ENCODE data around the gene ABHD16A. TPM values are rescaled to one million over a fixed set of nuclear protein-coding genes. Genes with fewer than 3 reads are reported as not detected.
"Not testable (repeated sequence)": the region's sequence is repeated elsewhere in the genome, so short reads cannot be mapped to it uniquely, and the experiment has no call there.

The ABHD16A gene
- total RNA-seq, 1 donor from 2014 or later: 33.7 TPM

DNA sequence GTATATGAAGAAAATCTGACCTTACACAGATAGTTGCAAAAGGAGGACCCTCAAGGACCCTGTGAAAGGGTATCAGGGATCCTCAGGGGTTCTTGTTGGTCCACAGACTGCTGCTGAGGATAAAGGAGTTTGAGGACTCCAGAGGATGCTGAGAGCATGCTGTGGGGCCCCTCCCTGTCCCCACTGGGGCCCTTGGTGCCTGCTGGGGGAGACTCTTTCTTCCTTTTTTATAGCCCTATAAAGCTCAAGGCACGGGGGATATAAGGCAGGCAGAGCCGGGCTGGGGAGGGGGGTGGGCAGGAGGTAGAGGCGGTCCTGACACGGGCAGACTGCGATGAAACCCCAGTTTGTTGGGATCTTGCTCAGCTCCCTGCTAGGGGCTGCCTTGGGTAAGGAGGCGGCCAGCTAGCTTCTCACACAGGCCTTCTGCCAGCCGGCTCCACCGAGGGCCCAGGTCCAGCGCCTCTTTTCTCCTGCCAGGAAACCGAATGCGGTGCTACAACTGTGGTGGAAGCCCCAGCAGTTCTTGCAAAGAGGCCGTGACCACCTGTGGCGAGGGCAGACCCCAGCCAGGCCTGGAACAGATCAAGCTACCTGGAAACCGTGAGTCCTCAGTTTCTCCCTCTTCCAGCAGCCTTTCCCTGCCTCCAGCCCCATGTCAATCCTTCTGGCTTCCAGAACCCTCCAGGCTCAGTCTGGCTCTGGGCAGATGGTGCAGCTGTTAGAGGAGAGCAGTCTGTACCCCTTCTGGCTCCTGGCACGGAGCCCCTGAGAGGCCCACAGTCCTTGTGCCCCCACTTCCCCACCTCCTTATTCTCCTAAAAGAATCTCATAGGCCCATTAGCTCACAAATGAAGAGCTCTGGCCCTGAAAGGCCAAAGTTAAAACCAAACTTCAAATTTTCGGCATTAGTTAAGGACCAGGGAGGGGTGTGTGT lies 12.2 kb upstream of the ABHD16A start, which contains the start of gene LY6G6D:
LY6G6D (plus strand) TSS at position 327 of the 937 bp plus-strand sequence; CDS start at position 335, 8 bp downstream.
- peak; percentile 71 for DNase-seq (ENCODE audit: low spot score)

DNA sequence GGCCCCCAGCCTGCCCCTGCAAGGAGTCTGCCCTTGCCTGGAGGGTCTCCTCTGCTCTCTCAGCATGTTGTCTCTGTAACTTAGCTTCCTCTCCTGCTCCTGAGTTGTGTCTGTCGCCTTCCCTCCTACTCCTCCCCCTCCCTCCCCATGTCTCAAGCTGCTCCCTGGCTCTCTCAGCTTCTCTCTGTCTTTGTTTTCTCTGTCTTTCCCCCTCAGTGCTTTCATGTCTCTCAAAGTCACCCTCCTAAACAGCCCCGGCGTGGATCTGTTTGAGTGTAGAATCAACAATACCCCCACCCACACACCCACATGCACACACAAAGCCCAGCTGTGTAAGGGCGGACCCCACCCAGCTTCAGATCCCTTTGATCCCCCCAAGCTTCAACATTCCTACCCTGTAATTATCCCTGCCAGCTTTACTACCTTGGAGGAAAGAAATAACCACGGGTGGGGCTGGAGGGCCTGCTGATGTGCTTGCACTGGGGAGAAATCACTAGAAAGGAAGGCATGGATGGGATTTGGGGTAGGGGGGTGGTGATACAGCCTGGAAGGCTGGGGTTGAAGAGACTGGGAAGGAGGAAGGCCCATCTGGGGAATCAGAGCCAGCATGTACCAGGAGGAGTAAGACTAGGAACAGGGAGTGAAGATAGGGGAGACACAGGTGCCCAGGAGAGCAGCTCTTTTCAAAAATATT lies 11.0 kb upstream of the ABHD16A start:
- peak; percentile 58 for DNase-seq (ENCODE audit: low spot score)

DNA sequence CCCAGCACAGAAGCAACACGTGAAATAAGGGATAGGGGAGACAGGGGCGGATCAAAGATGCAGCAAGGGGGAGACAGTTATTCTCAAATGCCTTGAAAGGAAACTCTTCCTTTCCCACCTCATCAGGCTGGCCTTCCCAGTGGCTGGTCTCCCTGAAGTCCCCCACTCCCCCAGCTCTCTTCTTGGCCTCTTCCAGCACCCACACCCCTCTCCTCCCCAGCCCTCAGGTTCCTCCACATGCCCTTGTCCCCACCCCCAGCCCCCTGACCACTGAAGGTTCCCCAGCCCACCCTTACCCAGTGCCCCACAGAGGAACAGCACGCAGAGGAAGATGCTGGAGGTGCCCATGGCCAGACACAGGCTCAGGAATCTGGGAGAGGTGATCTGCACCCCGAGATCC lies 10.3 kb upstream of the ABHD16A start:
- DNase-seq (ENCODE audit: low spot score): no peak

DNA sequence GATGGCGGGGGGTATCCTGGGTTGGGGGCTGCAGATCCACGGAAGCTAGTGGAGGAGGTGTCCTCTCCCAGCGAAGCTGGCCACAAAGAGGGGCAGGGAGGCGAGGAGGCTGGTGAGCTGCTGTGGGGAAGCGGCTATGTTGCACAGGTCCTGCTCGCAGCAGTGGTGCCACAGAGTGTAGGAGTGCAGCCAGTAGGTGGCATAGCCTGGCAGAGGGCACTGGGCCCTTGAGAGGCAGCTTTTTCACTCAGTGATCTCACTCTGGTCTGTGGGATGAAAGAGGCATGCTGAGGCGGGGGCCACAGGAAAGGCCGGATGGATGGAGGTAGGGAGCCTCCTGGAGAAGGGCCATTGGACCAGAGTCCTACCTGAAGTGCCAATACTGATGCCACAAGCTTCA lies 9.2 kb upstream of the ABHD16A start:
- no peak for DNase-seq (ENCODE audit: low spot score)

DNA sequence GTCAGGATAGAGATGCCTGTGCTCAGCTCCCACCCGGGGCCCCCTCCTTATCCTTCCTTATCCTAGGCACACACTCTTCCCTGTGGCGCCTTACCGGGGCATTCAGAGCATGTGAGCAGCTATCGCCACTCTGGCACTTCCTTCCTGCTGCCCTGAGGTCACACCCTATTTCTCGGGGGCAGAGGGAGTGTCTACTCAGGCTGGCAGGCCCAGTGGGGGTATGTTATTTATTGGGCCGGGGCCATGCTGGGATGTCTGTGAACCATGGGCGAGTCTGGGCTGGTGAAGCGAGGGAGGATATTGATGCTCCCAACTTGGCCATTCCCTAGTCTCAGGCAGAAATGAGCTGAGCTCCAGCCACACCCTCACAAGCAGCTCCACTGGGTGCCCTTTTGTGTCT lies 8.1 kb upstream of the ABHD16A start:
- DNase-seq (ENCODE audit: low spot score): no peak

DNA sequence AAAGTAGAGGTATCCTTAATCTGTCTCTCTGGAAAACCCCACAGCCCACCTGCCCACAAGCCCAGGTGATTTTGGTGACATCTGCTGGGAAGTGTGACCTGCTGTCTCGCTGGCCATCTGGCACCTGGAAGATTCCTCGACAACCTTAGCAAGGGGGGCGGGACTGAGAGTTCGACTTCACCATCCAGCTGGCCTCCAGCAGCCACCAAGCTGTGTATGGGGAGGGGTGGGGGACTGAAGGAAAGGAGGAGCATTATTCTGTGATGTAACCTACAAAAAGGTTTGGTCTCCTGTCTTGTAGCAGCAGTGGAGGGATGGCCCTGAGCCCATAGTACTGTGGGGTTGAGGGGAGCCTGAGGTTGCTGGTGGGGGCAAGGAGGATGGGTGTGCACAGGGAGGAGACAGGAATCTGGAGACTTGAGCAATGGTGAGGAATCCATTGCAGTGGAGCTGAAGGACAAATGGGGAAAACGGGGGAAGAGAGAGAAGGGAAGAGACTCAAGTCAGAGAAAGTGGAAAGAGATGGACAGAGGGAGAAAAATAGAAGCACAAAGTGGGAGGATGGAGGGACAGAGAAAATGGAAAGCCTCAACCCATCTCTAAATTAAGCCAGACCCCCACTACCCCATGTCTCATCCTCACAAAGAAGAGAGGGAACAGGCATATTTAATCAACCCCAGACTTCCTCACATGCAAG lies 7.5 kb upstream of the ABHD16A start:
- DNase-seq (ENCODE audit: low spot score): no peak

DNA sequence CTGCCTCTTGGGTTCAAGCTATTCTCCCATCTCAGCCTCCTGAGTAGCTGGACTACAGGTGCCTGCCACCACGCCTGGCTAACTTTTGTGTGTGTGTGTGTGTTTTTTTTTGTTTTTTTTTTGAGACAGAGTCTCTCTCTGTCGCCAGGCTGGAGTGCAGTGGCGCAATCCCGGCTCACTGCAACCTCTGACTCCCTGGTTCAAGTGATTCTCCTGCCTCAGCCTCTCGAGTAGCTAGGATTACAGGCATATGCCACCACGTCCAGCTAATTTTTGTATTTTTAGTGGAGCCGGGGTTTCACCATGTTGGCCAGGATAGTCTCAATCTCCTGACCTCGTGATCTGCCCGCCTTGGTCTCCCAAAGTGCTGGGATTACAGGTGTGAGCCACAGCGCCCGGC lies 6.0 kb upstream of the ABHD16A start:
- DNase-seq (ENCODE audit: low spot score): not testable (repeated sequence)

DNA sequence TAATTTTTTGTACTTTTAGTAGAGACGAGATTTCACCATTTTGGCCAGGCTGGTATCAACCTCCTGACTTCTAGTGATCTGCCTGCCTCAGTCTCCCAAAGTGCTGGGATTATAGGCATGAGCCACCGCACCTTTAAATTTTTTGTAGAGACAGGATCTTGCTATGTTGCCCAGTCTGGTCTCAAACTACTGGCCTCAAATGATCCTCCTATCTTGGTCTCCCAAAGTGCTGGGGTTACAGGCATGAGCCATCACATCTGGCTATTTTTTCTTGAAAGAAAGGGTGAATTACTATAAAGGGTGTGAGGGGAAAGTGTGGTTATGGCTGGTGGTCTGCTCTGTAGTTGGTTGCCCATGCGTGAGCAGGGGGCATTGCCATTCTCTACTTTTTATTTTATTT lies 5.1 kb upstream of the ABHD16A start:
- no peak for DNase-seq (ENCODE audit: low spot score)

DNA sequence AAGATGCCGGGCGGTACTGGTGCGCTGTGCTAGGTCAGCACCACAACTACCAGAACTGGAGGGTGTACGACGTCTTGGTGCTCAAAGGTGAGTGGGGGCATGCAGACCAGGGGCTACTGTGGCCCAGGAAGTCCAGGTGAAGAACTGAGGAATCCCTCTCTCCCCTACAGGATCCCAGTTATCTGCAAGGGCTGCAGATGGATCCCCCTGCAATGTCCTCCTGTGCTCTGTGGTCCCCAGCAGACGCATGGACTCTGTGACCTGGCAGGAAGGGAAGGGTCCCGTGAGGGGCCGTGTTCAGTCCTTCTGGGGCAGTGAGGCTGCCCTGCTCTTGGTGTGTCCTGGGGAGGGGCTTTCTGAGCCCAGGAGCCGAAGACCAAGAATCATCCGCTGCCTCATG lies 4.6 kb upstream of the ABHD16A start:
- no peak for DNase-seq (ENCODE audit: low spot score)

DNA sequence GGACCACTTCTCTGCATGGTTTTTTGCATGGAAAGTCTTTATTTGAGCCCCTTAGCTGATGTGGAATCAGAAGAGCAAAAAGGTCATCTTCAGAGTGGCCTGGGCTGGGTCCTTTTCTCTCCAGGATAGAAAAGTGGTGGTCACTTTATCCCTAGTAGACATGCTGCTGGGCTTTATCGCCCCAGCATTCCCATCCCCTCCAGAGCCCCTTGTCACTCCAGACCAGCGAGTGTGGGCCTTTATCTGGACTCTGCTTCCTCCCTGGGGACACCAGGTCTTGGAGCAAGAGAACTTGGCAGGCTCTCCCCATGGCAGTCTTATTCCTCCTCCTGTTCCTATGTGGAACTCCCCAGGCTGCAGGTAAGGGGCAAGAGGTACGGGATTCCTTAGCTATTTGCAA lies 3.5 kb upstream of the ABHD16A start, which contains the start of gene LY6G6F:
LY6G6F (plus strand) TSS at position 268 of the 400 bp plus-strand sequence; CDS start at position 309, 41 bp downstream.
- DNase-seq (ENCODE audit: low spot score): no peak

DNA sequence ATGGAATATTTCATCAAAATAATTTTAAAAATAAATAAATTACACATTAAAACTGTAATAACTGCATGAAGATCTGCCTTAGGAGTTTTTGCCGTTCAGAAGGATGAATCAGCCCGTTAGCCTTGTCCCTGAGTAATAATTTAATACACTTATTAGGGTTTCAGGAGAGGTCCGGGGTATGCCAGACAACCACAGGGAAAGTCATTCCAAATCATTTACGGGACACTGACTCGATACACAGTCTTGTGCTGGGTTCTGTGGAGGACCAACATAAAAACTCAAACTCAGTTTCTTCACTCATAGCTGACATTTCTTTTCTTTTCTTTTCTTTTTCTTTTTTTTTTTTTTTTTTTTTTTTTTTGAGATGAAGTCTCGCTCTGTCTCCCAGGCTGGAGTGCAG lies 2.8 kb upstream of the ABHD16A start:
- DNase-seq (ENCODE audit: low spot score): no peak

DNA sequence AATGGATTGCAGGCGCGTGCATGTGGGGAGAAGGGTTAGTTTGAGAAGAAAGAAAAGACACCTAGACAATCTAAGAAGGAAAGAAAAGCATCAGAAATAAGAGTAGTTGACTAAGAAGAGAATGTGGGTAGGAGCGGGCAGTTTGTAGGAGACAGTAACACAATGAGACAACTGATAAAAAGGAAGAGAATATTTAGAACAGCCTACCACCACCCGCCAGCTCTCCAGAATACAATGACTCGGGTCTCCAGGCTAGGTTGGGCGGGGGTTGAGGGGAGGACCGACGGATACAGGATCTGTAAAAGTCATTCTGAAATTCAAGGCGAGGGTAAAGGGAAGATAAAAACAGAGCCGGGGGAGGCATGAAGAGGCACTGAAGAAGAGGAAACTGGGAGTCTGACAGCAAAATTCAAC lies 712 bp downstream of the ABHD16A start:
- DNase-seq (ENCODE audit: low spot score): no peak

DNA sequence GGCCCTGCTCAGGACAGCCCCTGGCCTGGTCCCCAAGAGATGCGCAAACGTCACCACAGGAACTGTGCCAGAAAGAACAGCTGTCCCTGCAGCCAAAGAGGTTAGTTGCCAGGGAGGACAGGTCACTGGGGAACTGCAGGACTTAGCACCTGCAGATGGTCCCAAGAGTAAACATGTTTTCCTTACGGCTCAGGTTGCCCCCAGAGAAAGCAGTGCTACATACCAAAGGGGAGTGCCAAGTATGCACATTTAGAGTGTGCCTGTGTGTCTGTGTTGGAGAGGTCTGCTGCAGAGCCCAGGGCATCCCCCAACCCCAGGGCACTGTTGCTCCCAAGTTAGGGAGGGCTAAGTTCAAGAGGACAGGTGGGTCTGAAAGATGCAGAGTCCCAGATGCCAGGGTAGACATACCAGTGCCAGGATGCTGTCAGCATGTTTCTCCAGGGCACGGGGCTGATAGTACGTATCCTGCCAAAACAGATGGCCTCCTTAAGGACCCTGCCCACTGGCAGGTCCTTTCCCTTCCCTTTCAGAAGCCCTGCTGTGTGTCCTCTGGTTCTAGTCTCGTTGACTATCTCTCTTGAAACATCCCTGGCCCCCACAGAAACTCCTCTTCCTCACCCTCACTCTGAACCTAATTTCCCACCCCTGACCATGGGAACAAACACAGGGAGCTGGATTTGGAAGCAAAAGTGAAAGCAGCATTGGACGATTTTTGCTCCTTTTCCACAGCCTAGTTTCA lies 1.3 kb downstream of the ABHD16A start:
- DNase-seq (ENCODE audit: low spot score): no peak

DNA sequence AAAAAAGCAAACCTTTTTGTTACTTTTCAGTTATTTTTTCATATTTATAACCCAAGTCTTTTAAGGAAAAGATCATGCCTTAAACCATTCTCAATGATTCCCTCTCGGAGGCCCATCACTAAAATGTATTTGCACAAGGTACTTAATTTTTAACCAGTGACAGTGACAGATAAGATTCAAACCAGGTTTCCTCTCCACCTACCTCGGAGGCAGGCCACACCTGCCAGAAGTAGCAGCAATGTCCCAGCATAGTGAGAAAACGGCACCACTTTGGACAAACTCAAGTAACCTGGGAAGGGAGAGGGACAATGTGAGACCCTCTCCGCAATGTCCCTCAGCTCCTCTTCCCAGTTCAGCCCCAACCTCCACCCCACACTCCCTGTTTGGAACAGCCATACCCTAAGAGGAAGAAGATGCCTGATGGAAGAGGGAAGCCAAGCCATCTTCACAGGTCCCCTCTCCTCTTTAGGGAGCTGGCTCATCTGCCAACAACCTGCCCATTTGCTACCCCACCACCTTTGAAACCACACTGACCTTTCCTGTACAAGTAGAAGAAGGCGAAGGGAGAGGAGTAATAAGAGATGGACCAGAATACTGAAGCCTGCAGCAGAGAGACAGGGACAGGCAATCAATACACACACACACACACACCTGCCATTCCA lies 2.3 kb downstream of the ABHD16A start:
- DNase-seq (ENCODE audit: low spot score): no peak

DNA sequence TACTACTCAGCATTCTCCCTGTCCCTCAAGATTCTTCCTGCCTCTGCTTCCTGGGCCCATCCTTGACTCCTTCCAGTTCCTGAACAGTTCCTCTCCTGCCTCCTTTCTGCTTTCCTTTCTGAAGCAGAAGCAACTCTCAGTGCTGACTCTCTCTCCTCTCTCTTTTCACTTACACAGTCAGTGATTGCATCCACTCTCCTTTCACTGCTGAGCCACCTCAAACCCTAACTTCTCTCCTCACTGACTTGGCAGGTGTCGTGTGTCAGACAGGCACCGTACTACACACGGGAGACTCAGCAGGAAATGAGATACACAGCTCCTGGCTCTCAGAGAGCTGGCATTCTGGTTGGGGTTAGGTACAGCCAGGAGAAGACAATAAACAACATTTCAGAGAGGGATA lies 5.6 kb downstream of the ABHD16A start:
- no peak for DNase-seq (ENCODE audit: low spot score)

DNA sequence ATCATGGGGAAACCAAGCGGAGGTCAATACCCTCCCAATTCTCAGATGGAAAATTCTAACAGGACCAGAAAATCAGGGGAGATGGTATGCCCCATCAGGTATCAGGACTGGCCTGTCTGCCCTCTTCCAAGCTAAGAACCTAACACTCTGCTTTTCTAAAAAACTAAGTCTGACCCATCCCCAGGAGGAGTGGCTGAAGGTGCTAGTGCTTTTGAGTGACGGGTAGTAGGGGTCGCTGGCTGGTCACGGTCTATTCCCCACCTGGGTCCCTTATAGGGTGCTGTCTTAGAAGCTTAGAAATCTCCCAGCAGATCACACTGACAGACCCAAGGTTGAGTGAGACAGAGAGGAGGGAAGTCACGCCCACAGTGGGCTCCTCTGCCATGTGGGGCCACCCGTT lies 9.6 kb downstream of the ABHD16A start:
- DNase-seq (ENCODE audit: low spot score): no peak

DNA sequence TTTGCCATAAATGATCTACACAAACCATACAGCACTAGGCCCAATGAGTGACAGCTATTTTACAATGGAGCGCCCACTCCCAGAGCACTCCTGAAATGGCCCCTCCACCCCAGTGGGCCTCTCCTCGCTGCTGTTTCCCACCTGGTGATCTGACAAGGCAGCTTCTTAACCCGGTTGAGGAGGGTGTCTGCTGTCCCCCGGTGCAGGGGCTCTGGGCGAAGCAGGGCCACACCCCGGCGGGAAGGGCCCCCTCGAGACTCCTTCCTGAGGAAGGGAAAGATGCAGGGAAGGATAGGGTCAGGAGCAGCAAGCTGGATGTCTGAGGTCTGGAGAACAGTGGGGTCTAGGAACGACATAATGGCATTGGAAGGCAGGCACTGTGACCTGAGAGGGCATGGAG lies 10.2 kb downstream of the ABHD16A start:
- DNase-seq (ENCODE audit: low spot score): no peak

DNA sequence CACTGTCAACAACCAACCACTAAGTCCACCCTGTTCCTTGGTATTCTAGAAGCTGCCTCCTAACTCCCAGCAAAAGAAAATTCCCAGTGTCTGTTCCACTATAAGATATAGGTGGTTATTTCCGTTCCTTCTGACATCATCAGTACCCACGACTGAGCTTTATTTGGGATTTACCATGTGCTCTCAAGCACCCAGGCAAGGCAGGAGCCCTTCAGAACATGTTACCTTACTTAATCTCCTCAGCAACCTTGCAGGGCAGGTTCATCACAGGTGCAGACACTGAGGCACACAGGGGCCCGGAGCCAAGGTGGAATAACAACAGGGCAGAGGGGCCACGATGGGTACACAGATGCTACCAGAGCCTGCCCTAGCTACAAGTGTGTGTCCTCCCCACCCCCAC lies 10.8 kb downstream of the ABHD16A start:
- no peak for DNase-seq (ENCODE audit: low spot score)

DNA sequence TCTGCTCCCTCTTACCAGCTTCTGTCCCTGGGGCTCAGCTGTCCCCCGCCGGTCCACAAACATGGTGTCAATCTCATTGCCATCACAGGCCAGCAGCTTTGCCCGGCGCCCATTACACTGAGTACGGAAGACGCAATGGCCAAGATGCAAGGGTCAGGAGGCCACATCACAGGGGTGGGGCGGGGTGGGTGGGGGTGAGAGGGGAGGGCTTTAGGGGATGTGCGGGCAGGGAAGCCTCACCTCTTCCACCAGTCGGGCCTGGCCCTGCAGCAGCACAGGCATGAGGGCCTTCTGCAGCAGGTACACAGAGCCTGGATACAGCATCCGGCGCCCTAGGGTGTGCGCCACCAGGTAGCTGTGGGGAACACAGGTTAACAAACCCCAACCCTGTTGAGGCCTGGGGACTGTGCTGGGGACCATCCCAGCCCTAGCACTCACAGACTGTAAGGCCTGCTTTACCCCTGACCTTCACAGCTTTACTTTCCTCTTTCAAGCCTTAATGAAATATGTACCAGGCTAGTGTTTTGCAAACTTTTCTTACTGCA lies 11.5 kb downstream of the ABHD16A start:
- DNase-seq (ENCODE audit: low spot score): no peak

DNA sequence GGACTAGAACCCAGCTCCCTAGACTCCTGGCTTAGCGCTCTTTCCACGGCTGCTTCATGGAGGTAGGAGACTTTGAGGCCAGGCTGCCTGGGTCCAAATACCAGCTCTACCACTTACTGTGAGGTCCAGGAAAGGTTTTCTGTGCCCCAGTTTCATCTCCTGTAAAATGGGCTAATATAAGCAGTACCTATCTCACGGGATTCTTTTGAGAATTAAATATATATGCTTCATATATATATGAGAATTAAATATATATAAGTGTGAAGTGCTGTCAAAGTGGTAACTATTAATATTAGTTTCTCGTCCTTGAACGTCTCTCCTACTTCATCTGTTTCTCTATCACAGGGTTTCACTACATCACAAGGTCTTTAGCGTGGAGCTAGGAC lies 12.1 kb downstream of the ABHD16A start:
- DNase-seq (ENCODE audit: low spot score): no peak

Measured in umbilical cord (tissue), 2 donors.